DMS153 treated with DMSO at 0.1 percent for 48 hours (cell line): Measurements from ENCODE around the gene ALOX12B.
"Not testable (repeated sequence)": the region's sequence is repeated elsewhere in the genome, so short reads cannot be mapped to it uniquely, and the experiment has no call there.

Experiments used
- DNase-seq: peaks from one replicate; lab custom pipeline; 2025; ENCODE audit not compliant: unreplicated experiment; lab: John Stamatoyannopoulos, UW

Gene ALOX12B

GRCh38 chr17:8119581-8120519, 32.3 kb upstream of the ALOX12B start:
- DNase-seq: peak; percentile 42

DNA sequence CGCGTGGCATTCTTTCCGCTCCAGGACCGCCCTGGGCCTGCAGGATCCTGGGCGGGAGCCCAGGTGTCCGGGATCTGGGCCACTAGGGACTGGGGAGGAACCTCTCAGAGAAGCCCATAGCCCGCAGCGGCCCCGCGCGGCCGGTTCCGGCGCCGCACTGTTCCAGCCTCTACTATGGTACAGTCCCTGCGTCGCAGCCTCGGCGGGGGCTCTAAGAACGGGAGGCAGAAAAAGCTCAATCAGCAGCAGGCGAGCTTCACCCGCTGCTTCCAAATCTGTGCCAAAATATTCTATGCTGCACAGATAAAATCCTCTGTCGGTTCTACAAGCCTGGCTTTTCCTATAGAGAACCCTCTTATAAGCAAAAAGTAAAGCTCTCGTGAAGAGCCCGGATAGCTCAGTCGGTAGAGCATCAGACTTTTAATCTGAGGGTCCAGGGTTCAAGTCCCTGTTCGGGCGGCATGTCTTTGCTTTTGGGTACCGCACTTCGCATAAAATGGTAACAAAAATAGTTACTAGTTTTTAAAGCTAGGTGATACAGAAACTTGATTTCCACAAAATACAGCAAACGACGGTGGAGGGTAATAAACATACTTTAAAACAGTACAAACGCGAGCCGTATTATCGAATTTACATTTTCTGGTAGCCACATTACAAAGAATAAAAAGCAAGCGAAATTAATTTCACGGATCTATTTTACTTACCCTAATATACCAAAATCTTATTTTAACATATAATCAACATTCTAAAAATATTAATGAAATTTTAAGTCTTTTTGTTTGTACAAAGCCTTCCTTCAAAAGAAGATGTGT, 31.5 kb upstream of the ALOX12B start:
- peak; percentile 29 for DNase-seq

DNA sequence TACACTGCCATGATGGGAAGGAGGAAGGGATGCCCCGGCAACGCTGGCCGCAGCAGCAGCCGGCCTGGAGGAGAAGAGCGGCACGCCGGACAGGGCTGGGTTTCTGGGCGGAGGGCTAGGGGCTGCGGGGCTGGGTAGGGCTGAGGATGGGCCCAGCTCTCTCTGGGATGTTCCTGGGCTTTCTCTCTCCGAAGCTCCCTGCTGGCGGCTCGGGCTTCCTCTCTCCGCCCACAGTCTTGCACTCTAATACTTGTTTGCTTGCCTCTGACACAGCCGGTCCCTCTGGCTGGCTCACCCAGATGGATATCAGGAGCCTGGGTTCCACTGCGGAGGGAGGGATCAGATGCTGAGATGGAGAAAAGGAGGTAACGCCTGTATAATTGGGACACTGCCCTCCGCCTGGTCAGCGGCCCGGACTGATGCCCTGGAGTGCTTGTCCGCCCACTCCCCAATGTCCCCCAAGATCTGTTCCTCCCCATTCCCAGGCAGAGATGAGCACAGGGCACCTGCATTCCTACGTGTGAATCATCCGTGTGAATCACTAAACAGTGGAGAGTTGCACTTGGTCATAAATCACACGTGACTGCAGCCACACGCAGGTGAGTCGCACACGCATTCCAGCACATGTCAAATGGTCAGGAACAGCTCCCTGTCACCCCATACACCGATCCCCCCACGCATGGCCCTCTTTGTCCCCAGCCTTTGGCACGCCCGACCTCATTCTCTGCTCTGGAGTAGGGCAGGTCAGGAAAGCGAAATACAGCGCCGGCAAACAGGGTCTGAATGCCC, 30.7 kb upstream of the ALOX12B start, which contains the start of gene ALOXE3:
Gene ALOXE3, minus strand, starts transcription at position 535 of the 789 bp plus-strand sequence. Its CDS starts 524 bp downstream, at position 11.
- no peak for DNase-seq

DNA sequence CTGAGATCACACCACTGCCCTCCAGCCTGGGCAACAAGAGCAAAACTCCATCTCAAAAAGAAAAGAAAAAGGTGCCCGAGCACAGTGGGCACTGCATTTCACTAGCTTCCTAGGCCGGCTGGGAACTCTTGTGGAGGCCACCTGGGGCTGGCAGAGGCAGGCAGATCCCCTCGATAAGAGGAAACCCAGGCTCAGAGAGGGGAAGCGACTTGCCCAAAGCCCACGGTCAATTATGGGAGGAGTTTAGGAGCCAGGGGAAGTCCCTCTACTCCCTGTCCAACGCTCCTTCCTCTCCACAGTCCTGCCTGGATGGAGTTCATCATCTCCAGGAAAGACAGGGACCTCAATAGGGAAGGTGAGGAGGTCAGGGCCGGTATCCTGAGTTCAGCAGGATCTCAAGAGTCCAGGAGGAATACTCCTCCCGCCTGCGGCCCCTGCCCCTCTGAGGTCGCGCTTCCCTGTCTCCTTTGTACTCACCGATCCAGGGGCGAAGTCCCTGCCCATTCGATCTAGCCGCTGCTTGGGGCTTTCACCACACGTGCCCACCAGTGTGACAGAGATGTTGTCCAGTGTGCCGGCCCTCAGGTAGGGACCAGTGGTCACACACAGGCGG, 30.0 kb upstream of the ALOX12B start:
- no peak for DNase-seq

- no peak for DNase-seq
These were observed 29.3 kb upstream of the ALOX12B start for GRCh38 chr17:8116776-8117175.

DNA sequence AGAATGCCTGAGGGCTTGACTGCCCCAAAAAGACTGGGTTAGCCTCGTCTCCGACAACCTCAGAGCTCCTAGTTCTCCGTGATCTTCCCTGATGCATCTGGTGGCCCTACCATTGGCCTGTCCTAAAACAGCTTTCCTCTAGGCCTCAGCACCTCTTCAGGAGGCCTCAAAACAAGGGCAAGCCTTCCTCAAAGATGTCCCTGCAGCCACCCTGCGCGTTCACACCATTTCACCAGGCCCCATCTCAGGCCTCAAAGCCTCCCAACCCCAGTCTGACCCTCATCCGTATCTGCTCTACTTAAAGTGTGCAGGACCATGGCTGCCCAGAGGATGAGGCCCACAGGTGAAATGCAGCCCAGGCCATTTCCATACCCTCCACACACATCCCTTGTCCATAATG, 23.4 kb upstream of the ALOX12B start:
- no peak for DNase-seq

GRCh38 chr17:8110456-8110804, 22.9 kb upstream of the ALOX12B start:
- DNase-seq: no peak

DNA sequence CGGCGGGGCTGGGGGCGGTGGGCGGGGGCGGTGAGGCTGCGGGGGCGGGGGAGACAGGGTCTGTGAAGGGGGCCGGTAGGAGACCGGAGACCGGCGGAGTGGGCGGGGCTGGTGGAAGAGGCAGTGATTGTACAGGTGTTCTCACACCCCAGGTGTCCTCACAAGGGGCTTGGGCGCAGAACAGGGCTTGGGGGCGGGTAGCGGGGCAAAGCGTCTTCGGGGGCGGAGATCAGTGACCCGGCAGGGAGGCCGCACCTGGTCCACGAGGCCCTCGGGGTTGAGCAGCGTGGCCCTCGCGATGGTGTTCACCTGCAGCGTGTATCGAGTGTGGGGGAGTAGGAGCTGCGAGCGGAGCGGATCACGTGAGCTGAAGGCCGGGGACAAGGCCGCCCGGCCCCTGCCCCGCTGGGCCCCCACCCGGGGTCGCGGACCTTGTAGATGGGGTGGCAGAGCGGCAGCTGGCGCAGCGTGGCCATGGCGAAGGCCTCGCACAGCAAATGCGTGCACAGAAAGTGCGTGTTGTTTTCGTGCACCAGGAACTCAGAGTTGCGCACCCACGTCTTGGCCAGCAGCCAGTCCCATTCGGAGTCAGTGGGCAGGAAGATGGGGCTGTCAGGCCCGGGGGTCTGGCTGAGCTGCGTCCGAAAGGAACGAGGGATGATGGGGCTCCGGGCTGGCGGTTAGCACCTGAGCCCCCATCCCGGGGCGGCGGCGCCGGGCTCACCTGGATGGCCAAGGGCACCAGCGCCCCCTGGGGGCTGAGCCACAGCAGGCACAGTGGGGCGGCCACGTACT, 22.3 kb upstream of the ALOX12B start:
- no peak for DNase-seq

GRCh38 chr17:8108972-8109660, 21.6 kb upstream of the ALOX12B start:
- no peak for DNase-seq

DNA sequence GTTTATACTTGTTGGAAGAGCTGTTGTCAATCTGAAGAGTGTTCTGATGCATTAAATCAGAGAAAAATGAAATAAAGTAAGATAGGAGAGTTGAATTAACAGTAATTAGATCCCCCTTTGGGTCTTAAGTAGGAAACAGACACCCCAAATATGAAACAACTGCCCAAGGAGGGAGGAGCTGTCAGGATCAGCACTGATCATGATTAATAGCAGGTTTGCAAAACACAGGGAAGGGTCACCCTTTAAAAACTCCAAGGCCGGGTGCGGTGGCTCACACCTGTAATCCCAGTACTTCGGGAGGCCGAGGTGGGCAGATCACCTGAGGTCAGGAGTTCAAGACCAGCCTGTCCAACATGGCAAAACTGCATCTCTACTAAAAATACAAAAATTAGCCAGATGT, 19.5 kb upstream of the ALOX12B start:
- DNase-seq: not testable (repeated sequence)

DNA sequence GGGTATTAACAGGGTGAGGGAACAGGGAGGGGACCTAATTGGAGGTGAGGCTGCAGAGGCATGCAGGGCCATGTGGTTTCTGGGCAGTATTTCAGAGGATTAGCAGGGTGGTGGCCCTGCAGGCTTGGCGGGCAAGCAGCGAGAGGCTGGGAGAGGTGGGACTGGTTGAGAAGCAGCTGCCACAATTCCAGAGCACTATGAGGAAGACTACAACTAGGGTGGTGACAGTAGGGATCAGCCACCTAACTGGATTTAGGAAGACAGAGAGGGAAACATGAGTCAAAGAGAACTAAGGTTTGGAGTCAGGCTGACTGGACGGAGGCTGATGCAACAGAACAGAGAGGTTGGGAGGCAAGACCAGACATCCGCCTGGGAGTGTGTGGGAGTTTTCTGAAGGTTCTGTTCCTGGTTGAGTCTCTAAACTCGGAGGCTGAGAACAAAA, 18.5 kb upstream of the ALOX12B start:
- DNase-seq: no peak

DNA sequence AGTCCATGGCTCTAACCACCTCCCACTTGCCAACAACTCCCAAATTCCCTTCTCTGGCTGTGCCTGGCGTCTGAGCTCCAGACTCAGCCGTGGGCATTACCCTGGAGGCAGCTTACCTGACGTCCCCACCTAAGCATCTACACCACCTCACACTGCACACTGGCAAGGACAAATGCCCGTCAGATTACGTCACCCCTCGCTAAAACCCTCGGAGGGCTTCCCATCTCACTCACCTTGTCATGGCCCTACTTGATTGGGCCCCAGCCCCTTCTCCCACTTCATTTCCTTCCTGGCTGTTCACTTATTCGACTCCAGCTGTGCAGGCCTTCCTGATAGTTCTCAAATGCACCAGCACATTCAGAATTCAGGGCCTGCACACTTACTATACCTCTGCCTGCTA, 17.4 kb upstream of the ALOX12B start:
- DNase-seq: no peak

DNA sequence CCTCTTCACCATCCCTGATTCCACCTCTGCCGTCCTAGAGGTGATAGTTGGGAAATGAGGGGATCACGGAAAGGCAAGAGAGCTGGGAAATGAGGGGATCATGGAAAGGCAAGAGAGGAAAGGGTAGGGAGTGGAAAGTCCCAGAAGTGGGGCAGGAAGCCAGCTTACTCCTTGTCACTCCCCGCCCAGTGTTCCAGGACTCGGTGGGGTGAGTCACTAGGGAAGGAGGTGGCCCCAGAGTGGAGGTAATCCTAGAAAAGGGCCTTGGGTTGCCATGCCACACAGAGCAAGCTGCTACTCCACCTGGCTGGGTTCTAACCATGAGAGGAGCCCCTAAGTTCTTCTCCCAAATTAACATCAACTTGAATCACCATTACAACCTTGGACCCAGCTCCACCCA, 16.0 kb upstream of the ALOX12B start:
- no peak for DNase-seq

DNA sequence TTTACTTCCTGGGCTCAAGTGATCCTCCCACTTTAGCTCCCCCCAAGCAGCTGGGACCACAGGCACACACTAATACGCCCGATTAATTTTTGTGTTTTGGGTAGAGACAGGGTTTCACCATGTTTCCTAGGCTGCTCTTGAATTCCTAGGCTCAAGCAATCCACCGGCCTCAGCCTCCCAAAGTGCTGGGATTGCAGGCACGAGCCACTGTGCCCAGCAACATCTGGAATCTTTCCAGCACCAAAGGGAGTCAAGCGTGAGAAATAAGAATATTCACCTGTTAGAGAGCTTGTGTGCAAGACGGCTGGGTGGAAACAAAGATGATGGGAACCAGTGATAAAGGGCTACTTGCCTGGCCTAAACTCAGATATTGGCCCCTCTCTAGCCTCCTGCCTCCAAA, 14.2 kb upstream of the ALOX12B start:
- DNase-seq: no peak

- DNase-seq: no peak
These were observed 13.2 kb upstream of the ALOX12B start for GRCh38 chr17:8100763-8101162.

- no peak for DNase-seq
These were observed 12.6 kb upstream of the ALOX12B start for GRCh38 chr17:8100111-8100510.

GRCh38 chr17:8096541-8096940, 9.0 kb upstream of the ALOX12B start:
- DNase-seq: no peak

GRCh38 chr17:8095361-8095760, 7.8 kb upstream of the ALOX12B start:
- DNase-seq: no peak

- no peak for DNase-seq
These were observed 3.6 kb upstream of the ALOX12B start for GRCh38 chr17:8091033-8091687.
